Hepatocyte (in vitro differentiated cells): Measurements from ENCODE around the gene ABCC9. TPM values are rescaled to one million over a fixed set of nuclear protein-coding genes. Genes with fewer than 3 reads are reported as not detected.

Experiments used
- DNase-seq: peaks from one replicate; pipeline ENCODE4 v3.0.0-alpha.2; 2016; ENCODE audit warnings: low spot score
- H2AFZ ChIP-seq: fragments of 200-600 bp; sonication (generic); 2 replicates; pipeline ENCODE4 v1.6.0; 2016; ENCODE audit warnings: antibody characterized with exemption, mild to moderate bottlenecking
- H3K27ac ChIP-seq: fragments of 200-600 bp; sonication (generic); 2 replicates; pipeline ENCODE4 v1.5.1; 2016; ENCODE audit warnings: mild to moderate bottlenecking
- H3K27me3 ChIP-seq: fragments of 200-600 bp; sonication (generic); 2 replicates; pipeline ENCODE4 v1.6.1; 2016
- H3K36me3 ChIP-seq: fragments of 200-600 bp; sonication (generic); replicated peaks from 2 replicates; pipeline ENCODE4 v1.5.1; 2016; ENCODE audit warnings: low read depth; ENCODE audit not compliant: insufficient read depth
- H3K4me1 ChIP-seq: fragments of 200-600 bp; sonication (generic); 2 replicates; pipeline ENCODE4 v1.5.1; 2016; ENCODE audit warnings: mild to moderate bottlenecking, moderate library complexity; ENCODE audit not compliant: insufficient read depth
- H3K4me2 ChIP-seq: fragments of 200-600 bp; sonication (generic); 2 replicates; pipeline ENCODE4 v1.6.0; 2016
- H3K4me3 ChIP-seq: fragments of 200-600 bp; sonication (generic); 2 replicates; pipeline ENCODE4 v1.5.1; 2016; ENCODE audit warnings: mild to moderate bottlenecking
- H3K79me2 ChIP-seq: fragments of 200-600 bp; sonication (generic); 2 replicates; pipeline ENCODE4 v1.6.0; 2017; ENCODE audit warnings: mild to moderate bottlenecking
- H3K9me2 ChIP-seq: fragments of 200-600 bp; sonication (generic); replicated peaks from 2 replicates; pipeline ENCODE4 v1.6.0; 2017; ENCODE audit warnings: mild to moderate bottlenecking; ENCODE audit not compliant: insufficient read depth
- H3K9me3 ChIP-seq: fragments of 200-600 bp; sonication (generic); 2 replicates; pipeline ENCODE4 v1.5.1; 2016; ENCODE audit warnings: low read depth, mild to moderate bottlenecking
- H4K20me1 ChIP-seq: fragments of 200-600 bp; sonication (generic); 2 replicates; pipeline ENCODE4 v1.6.0; 2016; ENCODE audit warnings: mild to moderate bottlenecking; ENCODE audit not compliant: insufficient read depth, poor library complexity, severe bottlenecking
- CTCF ChIP-seq: fragments of 200-600 bp; sonication (generic); IDR thresholded peaks from 2 replicates; pipeline ENCODE4 v1.5.1; 2016; ENCODE audit warnings: antibody characterized with exemption, mild to moderate bottlenecking; ENCODE audit not compliant: poor library complexity
- EZH2 ChIP-seq: fragments of 200-600 bp; sonication (generic); IDR thresholded peaks from 2 replicates; pipeline ENCODE4 v1.6.1; 2016; ENCODE audit warnings: antibody characterized with exemption, mild to moderate bottlenecking, borderline replicate concordance
- EZH2phosphoT487 ChIP-seq: fragments of 200-600 bp; sonication (generic); IDR thresholded peaks from one replicate; pipeline ENCODE4 v1.6.1; 2018; ENCODE audit warnings: antibody characterized with exemption, mild to moderate bottlenecking, low read depth, moderate library complexity; ENCODE audit not compliant: unreplicated experiment, severe bottlenecking
- WGBS: methylation state at CpG from one replicate; pipeline ENCODE4 v1.1.6; 2016; ENCODE audit warnings: low lambda C conversion rate; ENCODE audit errors: missing lambda C conversion rate; 5-methylcytosine and 5-hydroxymethylcytosine counted together
- polyA plus RNA-seq: library from polyadenylated mRNA; unstranded; fragments of >200 nt; fragmentation: Nextera tagmentation; extraction: Ambion mirVana; gene quantifications from 2 replicates; pipeline ENCODE4 v1.2.1, GENCODE V29; 2016
- total RNA-seq: library from RNA; depleted of rRNA; stranded (reverse); fragments of >200 nt; gene quantifications from 2 replicates; pipeline ENCODE4 v1.2.3, GENCODE V29; 2014

ABCC9 gene
- total and polyA plus RNA-seq, 2 experiments from 2014 or later: 0.68 to 10.0 TPM

DNA sequence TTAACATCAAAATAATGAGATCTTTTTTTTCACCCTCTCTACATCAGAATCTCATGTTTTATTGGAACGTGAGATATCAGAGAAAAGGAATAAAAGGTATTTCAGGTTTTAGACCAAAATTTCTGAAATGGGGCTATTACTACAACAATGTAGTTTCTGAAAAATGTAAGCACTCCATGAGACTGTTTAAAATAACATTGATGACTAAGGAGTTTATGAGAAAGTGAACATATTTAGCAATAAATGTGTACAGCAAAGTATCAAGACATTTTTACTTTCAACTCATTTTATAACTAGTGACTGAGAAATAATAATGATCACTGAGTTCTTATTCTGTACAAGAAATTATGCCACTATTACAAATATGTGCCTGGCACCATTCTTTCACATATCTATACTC is 39.3 kb upstream of the ABCC9 start:
- no peak for DNase-seq
- no peak overlapping the region for H3K27ac ChIP-seq
- WGBS: 88% methylated on average over 1 of the region's 1 CpG
- H4K20me1 ChIP-seq: no peaks in the 10 kb centered on the region
- H3K9me3 ChIP-seq: no peaks in the 10 kb centered on the region
- H3K4me3 ChIP-seq: no peak overlapping the region
- H3K79me2 ChIP-seq: no peaks in the 10 kb centered on the region
- no peak overlapping the region for H2AFZ ChIP-seq
- TF ChIP-seq EZH2phosphoT487 (no peak), CTCF (no peak), EZH2 (no peak)
- no peaks in the 10 kb centered on the region for H3K9me2 ChIP-seq
- no peak overlapping the region for H3K4me2 ChIP-seq
- H3K4me1 ChIP-seq: no peaks in the 10 kb centered on the region
- no peaks in the 10 kb centered on the region for H3K36me3 ChIP-seq
- no peaks in the 10 kb centered on the region for H3K27me3 ChIP-seq

DNA sequence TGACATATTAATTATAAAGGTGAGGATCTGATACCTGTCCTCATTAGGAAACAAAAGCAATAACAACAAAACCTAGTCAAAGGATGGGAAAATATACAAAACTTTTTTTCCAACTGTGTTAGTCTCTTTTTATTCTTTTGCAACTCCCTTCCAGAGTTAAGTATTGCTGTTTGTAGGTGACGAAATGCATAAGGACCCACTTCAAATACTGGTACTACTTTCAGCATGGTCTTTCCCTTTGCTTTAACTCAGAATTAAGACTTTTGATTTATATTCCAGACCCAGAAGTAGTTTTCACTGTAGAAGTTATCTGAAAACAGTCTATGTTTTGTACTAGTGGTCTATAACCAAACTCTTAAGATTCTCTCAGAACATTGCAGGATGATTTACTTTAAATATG is 34.1 kb upstream of the ABCC9 start:
- WGBS: 82% methylated on average over 1 of the region's 1 CpG

GRCh38 chr12:21973221-21973620 is 32.0 kb upstream of the ABCC9 start:
- Histone ChIP-seq H3K4me3 (no peak overlapping the region), H3K27me3 (no peaks in the 10 kb centered on the region), H3K4me2 (no peak overlapping the region), H2AFZ (no peak overlapping the region), H3K27ac (no peak overlapping the region), H3K9me2 (no peaks in the 10 kb centered on the region), H4K20me1 (no peaks in the 10 kb centered on the region), H3K79me2 (no peaks in the 10 kb centered on the region), H3K9me3 (no peaks in the 10 kb centered on the region), H3K4me1 (no peaks in the 10 kb centered on the region), H3K36me3 (no peaks in the 10 kb centered on the region)
- no peak for DNase-seq
- TF ChIP-seq CTCF (no peak), EZH2 (no peak), EZH2phosphoT487 (no peak)

More for the DNA sequence above, 34.1 kb upstream of the ABCC9 start:
- Histone ChIP-seq H3K27ac (no peak overlapping the region), H2AFZ (no peak overlapping the region), H3K4me3 (no peak overlapping the region), H4K20me1 (no peaks in the 10 kb centered on the region), H3K79me2 (no peaks in the 10 kb centered on the region), H3K9me3 (no peaks in the 10 kb centered on the region), H3K36me3 (no peaks in the 10 kb centered on the region), H3K9me2 (no peaks in the 10 kb centered on the region), H3K27me3 (no peaks in the 10 kb centered on the region), H3K4me1 (no peaks in the 10 kb centered on the region), H3K4me2 (no peak overlapping the region)
- no peak for DNase-seq
- no peak for TF ChIP-seq CTCF
- TF ChIP-seq EZH2phosphoT487: no peak
- TF ChIP-seq EZH2: no peak

GRCh38 chr12:21972055-21972454 is 30.8 kb upstream of the ABCC9 start:
- H3K4me2 ChIP-seq: no peak overlapping the region
- no peaks in the 10 kb centered on the region for H3K9me3 ChIP-seq
- no peaks in the 10 kb centered on the region for H3K9me2 ChIP-seq
- no peak overlapping the region for H2AFZ ChIP-seq
- H4K20me1 ChIP-seq: no peaks in the 10 kb centered on the region
- no peak for DNase-seq
- H3K4me3 ChIP-seq: no peak overlapping the region
- no peaks in the 10 kb centered on the region for H3K36me3 ChIP-seq
- no peaks in the 10 kb centered on the region for H3K4me1 ChIP-seq
- no peaks in the 10 kb centered on the region for H3K79me2 ChIP-seq
- WGBS: 72% methylated on average over 4 of the region's 4 CpGs
- no peaks in the 10 kb centered on the region for H3K27me3 ChIP-seq
- TF ChIP-seq EZH2phosphoT487 (no peak), CTCF (no peak), EZH2 (no peak)
- H3K27ac ChIP-seq: no peak overlapping the region
